T follicular helper cell (primary cell): Measurements from ENCODE around the gene METTL15.
"Not testable (repeated sequence)": the region's sequence is repeated elsewhere in the genome, so short reads cannot be mapped to it uniquely, and the experiment has no call there.

Experiments used
- DNase-seq: peaks from one replicate; pipeline ENCODE4 v3.0.0-alpha.2; 2020; ENCODE audit warnings: low read depth

The METTL15 gene

DNA sequence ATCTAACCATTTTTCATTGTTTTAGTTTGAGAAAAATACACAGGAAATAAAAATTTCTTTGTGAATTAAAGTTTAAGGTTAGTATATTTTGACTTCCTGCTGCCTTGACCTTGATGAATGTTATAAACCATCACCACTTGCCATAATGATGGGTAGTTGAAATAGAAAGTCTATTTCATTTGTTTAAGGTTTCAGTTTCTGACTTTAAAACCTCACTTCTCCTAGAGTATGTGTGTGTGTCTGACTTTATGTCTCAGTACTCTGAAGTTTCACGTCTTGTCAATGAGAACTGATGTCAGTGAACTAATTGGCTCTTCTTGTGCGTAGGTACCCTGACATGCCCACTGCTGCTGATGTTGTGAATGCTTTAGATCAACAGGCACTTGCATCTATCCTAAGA is 188.2 kb downstream of the METTL15 start:
- no peak for DNase-seq

DNA sequence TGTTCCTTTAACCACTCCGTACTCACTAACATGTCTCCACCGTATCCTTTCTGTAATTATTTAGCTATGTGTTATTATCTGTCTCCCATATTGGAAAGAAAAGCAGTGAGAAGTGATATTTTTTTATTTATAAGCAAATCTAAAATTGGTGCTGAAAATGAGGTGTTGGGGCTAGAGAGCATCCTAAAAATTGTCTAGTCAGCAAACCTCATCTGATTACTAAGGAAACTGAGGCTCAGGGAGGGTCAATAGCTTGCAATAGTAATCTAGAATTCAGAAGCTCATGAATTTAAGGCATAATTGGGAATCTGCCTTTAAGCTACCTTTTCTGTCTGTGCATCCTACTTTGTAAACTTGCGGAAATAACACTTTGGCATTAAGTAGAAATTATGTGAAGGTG is 190.0 kb downstream of the METTL15 start:
- DNase-seq = no peak

DNA sequence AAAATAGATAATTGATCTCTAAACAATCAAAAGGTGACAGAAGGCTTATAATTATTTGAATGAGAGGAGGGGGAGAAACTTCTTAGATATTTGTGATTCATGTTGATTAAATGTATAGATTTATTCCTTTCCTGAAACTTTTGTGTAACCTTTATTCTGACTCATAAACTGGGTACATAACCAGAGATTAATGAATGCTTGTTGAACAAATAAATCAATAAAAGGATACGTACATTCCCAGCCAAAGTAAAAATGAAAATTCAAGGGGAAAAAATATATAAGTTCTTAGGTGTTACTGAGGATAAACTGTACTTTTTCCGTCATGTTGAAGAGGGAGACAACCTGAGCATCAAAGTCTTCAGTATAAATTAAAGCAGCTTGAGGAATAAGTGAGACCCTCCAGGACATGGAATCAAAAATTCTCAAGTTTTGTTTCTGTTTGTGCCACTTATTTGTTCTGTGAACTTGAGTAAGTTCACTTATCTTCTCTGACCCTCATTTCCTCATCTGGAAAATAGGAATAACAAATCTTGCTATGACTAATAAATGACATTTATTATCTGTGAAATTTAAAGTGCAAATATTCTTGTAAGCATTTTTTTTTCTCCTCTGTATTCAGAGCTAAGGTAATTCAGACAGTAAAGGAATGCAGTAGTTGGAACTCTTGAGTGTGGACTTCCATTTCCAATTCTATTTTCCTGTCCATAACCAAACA is 195.4 kb downstream of the METTL15 start:
- no peak for DNase-seq

DNA sequence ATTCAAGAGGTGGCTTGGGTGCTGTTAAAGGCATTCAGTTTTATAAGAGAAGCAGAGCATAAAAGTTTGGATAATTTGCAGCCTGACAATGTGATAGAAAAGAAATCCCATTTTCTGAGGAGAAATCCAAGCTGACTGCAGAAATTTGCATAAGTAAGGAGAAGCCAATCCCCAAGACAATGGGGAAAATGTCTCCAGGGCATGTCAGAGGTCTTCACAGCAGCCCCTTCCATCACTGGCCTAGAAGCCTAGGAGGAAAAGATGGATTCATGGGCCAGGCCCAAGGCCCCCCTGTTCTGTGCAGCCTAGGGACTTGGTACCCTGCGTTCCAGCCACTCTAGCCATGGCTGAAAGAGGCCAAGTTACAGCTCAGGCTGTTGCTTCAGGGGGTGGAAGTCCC is 207.3 kb downstream of the METTL15 start:
- DNase-seq = no peak

DNA sequence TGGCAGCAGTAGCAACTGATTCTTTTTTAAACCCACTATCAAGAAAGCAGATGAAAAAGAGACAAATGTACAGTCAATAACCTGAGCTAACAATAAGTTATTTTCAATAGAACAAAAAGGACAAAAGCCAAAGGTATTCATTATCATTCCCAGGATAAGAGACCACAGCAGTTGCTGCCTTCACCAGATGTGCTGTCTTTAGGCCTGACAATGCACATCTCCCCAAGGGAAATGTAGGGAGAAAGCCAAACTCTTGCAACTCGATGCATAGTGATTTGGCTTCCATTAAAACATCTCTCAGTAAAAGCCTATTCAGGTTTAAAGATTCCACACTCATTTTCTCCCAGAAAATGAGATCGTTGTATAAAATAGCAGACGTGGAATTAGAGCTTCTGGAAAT is 210.7 kb downstream of the METTL15 start:
- DNase-seq = no peak

DNA sequence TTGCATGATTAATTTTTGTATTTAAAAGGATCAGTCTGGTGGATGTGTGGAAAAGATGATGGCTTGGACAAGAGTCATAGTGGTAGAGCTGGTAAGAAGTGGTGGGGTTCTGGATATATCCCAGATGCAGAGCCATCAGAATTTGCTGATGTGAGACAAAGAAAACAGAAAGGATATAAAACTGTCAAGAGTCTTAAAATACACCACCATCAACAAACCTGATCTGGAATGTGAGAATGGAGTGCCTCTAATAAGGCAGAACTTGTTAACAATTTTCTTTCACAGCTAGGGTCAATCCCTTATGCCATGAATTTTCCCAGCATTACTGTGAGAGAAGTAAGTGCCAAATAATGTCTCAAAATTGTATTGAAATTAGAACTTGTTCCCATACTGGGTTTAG is 215.4 kb downstream of the METTL15 start:
- DNase-seq = no peak

DNA sequence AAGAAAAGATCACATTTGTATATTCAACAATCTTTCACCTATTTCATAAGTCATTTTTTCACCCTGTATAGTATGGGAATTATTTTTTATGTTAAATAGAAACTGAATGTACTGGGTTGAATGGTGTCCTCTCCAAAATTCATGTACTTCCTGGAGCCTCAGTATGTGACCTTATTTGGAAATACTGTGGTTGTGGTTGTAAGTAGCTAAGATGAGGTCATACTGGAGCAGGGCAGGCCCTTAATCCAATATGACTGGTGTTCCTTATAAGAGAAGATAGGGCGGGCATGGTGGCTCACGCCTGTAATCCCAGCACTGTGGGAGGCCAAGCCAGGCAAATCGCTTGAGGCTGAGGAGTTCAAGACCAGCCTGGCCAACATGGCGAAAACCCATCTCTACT is 224.2 kb downstream of the METTL15 start:
- DNase-seq = not testable (repeated sequence)

DNA sequence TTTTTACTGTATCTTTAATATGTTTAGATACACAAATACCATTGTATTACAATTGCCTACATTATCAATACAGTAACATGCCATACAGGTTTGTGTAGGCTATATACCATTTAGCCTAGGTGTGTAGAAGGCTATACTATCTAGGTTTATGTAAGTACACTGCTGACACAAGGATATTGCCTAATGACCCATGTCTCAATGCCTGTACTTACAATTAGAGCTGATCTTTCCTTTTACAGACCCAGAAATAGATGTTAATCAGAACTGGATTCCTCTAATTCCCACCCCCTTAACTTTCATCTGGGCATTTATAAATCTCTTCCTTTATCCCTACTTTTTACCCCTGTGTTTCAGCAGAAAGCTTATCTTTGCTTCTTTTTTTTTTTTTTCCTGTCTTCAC is 229.5 kb downstream of the METTL15 start:
- no peak for DNase-seq

DNA sequence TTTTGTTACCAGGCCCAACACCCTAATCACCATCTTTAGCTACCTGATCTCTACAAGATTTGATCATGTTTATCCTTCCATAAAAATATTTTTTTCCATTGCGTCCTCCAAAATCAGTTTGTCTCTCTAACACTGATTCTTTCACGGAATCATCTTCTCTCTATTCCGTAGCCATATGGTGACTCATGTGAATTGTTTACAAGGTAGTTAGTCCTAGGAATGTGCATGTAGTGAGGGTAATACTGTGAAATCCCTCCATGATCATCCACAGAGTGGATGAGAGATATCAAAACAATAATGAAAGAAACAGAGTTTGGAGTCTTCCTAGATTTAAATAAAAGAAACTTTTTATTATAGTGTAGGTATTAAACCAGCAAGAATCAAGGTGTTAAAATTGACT is 230.2 kb downstream of the METTL15 start:
- DNase-seq = no peak

DNA sequence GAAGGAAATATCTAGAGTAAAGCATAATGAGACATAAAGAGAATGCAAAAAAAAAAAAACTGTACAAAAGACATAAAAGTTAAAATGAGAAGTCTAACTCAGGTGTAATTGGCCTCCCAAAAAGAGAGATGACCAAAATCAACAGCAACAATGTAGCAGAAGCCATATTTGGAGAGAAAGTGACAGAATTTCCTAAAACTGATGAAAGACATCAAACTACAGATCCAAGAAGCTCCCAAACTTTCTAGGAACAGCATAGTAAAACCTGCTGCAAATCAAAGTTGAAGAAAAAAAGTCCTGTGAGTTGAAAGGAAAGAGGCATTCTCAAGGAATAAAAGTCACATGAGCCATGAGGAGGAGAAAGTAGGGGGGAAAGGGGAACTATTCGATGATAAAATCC is 231.3 kb downstream of the METTL15 start:
- no peak for DNase-seq

DNA sequence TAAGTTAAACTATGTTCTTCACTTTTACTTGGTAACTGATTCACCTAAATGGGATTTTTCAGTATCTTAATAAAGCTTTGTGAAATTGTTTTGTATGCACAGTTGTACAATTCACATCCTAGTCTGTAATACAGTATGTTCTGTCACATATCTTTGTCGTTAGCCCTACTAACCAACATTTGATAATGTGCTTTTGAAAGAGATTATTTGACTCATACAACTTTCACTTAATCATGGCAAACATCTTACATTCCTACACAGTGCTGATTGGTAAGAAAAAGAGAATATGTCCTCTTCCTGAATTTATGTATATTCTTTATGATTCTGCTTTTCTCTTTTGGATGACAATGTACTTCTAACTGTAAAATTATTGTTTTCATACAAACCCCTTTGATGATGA is 234.5 kb downstream of the METTL15 start:
- DNase-seq = no peak

DNA sequence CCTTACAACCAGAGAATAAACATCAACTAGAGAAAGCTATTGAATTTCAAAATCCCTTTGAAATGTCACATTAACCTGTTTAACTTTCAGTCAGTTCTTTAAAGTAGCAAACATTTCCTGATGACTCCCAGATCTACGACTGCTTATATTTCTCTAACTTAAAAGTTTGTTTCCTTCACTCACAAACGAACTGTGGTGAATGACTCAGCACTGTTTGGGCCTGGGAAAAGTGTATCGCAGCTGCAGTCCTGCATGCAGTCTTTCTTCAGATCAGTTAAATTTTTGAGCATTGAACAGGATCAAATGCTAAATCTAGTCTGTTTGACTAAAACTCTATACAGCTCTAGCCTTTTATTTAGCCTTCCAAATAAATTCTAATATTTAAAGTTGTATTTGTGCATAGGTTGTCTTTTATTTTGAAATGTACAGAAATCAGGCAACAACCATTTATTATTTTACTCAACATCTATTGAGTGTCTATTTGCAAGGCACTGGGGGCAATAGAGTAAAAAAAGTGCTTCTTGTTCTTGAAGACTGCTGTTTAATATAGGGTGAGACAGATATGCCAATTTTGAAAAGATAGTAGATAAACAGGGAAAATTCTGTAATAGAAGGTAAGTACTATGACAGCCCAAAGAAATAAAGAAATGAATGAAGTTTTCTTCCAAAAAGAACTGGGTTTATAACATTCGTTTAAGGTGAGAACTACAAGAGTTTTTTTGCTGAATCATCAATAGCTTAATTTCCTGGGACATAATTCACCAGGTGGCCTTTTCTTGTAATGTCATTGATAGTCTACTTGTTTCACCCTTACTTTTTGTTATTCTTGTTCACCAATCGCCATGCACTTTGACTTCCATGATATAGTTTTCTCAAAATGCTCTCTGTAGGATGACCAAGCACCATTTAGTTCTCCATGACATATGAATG is 235.4 kb downstream of the METTL15 start:
- no peak for DNase-seq

DNA sequence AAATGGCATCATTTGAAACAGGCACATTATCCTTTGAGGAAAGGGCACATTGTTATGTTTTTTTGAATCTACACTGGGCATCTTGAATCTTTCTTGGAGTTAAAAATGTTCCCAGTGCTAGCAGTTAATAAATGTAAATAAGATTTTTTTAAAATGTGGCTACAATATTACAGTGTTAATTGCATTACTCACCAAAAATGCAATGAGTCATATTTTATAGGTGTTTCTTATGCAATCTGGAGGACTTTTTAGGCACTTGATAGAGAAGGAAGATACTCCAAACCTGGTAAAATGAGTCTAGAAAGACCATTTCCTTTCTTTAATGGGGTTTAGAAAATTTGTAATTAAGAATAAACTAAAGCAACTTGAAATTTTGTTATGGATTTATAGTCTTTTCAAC is 238.0 kb downstream of the METTL15 start:
- DNase-seq = no peak

DNA sequence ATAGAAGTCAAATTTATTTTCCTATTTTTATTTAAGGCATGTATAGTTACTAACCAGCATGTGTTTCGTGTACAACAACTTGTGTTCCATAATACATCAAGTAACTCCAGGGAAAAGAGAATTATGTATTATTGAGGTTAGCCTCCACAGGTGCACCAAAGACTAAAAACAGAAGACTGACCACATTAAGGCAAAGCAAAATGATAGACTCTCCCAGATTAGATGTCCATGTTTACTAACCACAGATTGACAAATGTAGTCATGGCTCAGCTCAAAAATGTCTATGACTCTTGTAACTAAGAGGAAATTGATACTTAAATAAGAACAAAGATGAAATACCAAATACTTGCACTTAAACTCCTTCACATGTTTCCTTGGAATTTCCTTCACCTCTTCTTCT is 238.5 kb downstream of the METTL15 start:
- DNase-seq = no peak

DNA sequence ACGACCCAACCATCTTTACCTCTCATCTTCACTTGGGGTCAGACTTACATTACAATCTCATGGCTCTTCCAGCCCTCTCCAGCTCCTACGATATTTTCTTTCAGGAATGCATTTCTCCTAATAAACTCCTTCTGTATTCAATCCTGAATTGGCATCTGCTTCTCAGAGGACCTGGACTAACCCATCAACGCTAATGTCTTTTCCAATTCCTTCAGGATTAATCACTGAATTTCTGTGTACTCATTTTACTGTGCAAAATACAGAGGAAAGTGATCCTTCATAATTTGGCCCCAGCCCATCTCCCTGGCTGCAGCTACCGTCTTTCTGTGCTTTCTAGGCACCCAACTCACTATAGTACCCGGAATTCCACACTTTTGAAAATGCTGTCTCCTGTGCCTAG is 239.2 kb downstream of the METTL15 start:
- DNase-seq = no peak

DNA sequence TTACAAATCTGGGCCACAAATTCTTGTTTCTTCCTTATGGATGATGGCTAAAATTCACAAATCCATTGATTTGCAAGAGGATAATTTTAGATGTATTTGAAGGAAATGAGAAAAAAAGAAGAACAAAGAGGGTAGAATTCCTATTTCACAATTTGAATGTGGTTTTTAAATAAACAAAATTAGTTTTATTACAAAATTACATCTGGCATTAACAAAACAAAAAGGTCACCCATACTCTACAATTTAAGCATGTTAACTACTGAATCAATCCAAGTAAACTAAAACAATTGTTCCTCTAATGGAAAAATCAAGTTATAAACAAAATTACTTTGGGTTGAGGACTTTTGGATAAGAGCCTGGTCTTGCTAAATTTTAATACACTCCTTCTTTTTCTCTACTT is 242.0 kb downstream of the METTL15 start:
- no peak for DNase-seq

DNA sequence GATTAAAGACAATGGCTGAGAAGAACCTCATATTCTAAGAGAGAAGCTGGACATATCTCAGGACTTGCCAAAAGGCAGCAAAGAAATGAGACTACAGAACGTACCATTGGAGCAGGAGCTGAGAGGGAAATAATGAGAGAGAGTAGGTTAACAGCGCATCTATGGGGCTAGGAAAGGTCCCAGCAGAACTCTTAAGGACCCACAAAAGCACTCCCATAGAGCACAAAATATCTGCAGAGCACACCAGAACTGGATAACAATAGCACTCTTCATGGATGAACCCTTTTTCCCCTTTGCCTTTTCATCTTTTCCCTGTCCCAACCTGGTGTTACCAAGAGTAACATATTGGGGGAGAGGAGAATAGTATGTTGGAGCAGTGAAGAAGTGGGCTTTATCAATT is 245.8 kb downstream of the METTL15 start:
- DNase-seq = no peak

DNA sequence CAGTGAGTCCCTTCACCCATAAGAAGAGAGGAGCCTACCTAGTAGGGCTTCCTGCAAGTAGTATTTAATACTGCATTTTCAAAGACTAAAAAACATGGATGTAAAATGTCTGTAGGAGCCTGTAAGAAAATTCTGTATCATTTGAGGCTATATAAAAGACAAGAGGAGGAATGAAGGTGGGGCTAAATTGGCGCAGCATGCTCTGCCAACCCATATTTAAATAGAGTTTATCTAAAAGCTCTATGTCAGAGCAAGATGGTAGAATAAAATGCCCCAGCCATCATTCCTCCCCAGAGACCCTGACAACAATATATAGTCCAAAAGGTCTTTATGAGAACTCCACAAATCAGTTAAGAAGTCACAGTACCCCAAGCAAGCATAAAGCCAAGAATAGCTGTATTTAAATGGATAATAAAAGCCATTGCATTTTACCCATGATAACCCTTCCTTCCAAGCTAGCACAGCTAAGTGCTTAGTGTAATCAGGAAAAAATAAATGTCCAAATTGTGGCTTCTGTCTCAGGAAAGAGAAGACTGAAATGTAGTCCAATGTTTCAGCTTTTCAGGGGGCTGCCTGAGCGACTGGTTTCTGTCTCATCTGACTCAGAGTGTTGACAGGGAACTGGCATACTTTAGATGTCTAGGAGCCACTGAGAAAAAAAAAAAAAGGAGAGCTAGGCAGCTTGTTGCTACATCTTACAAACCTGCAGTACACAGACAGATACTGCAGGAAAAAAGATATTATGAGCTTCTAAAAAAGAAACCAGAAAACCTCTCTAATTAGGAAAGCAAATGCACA is 258.6 kb downstream of the METTL15 start:
- DNase-seq = no peak

DNA sequence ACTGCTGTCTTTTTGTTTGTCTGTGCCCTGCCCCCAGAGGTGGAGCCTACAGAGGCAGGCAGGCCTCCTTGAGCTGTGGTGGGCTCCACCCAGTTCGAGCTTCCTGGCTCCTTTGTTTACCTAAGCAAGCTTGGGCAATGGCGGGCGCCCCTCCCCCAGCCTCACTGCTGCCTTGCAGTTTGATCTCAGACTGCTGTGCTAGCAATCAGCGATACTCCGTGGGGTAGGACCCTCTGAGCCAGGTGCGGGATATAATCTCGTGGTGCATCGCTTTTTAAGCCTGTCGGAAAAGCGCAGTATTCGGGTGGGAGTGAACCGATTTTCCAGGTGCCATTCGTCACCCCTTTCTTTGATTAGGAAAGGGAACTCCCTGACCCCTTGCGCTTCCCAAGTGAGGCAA is 269.9 kb downstream of the METTL15 start:
- not testable (repeated sequence) for DNase-seq
